Measurements from ENCODE around the gene KIAA1217. TPM values are rescaled to one million over a fixed set of nuclear protein-coding genes. Genes with fewer than 3 reads are reported as not detected.

The KIAA1217 gene
- total and polyA plus RNA-seq, 2 of the 8 experiments (the other 6 are each of a cell fraction or from before 2014, with no cell fraction given), result 4.5 to 15.6 TPM

- DNase-seq (ENCODE audit: low read depth in 1 of 2, low spot score in 2 of 2) (no peak), FAIRE-seq (no peak)
- no peaks in the 10 kb centered on the region; the same call in 1 of the 2 replicates for H3K79me1 ChIP-seq (ENCODE audit: low read depth, low read length)
- WGBS, 2 experiments (ENCODE audit: extremely low coverage in 1 of 2, insufficient coverage in 1 of 2, insufficient read length in 1 of 2, insufficient replicate concordance in 2 of 2, low coverage in 1 of 2, low lambda C conversion rate in 2 of 2, missing lambda C conversion rate in 1 of 2), result 86% methylated on average over 9 of the region's 9 CpGs; no CpG with 5 or more reads in 1 of the 2 experiments
- no peak overlapping the region for H3K9ac ChIP-seq (replicated peaks in 1 of 4; ENCODE audit: extremely low read depth in 1 of 4, low read depth in 3 of 4, low read length in 3 of 4)
- H3K23ac ChIP-seq (ENCODE audit: insufficient read length), result no peak overlapping the region
- no peaks in the 10 kb centered on the region for H3K23me2 ChIP-seq (ENCODE audit: low read depth, low read length)
- no peaks in the 10 kb centered on the region for H3K79me2 ChIP-seq (ENCODE audit: control insufficient read depth in 1 of 2, insufficient read depth in 2 of 2, low read length in 2 of 2)
- H3K27me3 ChIP-seq (replicated peaks in 1 of 4; ENCODE audit: control insufficient read depth in 3 of 4, extremely low read depth in 1 of 4, insufficient read depth in 3 of 4, low read length in 3 of 4), result no peaks in the 10 kb centered on the region
- H4K8ac ChIP-seq (ENCODE audit: extremely low read depth, insufficient read depth, low read length), result no peak overlapping the region
- H2BK5ac ChIP-seq (ENCODE audit: low read depth, low read length), result no peak overlapping the region
- H3K4me3 ChIP-seq (ENCODE audit: extremely low read depth in 1 of 4, insufficient read depth in 2 of 4, low read depth in 3 of 4, low read length in 4 of 4), result no peak overlapping the region
- no peak overlapping the region for H4K5ac ChIP-seq (ENCODE audit: insufficient read length, low read depth, low read length)
- H4K20me1 ChIP-seq (replicated peaks in 1 of 2; ENCODE audit: control insufficient read depth in 1 of 2, insufficient read depth in 2 of 2, low read length in 2 of 2), result no peaks in the 10 kb centered on the region
- H3K18ac ChIP-seq (ENCODE audit: extremely low read depth, low read length), result no peak overlapping the region
- H4K91ac ChIP-seq (replicated peaks; ENCODE audit: insufficient read length, low read length), result no peak overlapping the region
- no peak overlapping the region for H2BK120ac ChIP-seq (replicated peaks; ENCODE audit: low read depth, low read length)
- no peak overlapping the region for H3K4me2 ChIP-seq (ENCODE audit: insufficient read depth in 1 of 2, low read depth in 2 of 2, low read length in 2 of 2)
- no peak overlapping the region for H3K4ac ChIP-seq (replicated peaks; ENCODE audit: insufficient read length, low read depth, low read length)
- no peak overlapping the region for H3K14ac ChIP-seq (ENCODE audit: insufficient read length)
- ChIA-PET POLR2A (ENCODE audit: partially characterized antibody) (no interaction called here), CTCF (ENCODE audit: partially characterized antibody) (interaction anchor here (0.6 kb wide), 1 partner anchor 45 kb away, joined by 3 read pairs; no protein-coding TSS in a partner anchor)
- H3K9me3 ChIP-seq (ENCODE audit: insufficient read depth in 2 of 2, low read depth in 1 of 2, low read length in 1 of 2), result no peaks in the 10 kb centered on the region
- H2BK12ac ChIP-seq (ENCODE audit: low read depth, low read length), result no peak overlapping the region
- H2BK20ac ChIP-seq (ENCODE audit: low read length), result no peak overlapping the region
- no peaks in the 10 kb centered on the region for H3K36me3 ChIP-seq (ENCODE audit: control insufficient read depth in 2 of 4, insufficient read depth in 4 of 4, low read length in 3 of 4)
- H3K56ac ChIP-seq (replicated peaks; ENCODE audit: insufficient read length, low read depth, low read length), result no peak overlapping the region
- no peak overlapping the region for H2BK15ac ChIP-seq (ENCODE audit: low read length)
- H3K27ac ChIP-seq (ENCODE audit: low read depth, low read length), result no peak overlapping the region
- no peak overlapping the region for H2AFZ ChIP-seq (ENCODE audit: low read length)
- no peak overlapping the region for H2AK5ac ChIP-seq (ENCODE audit: low read depth, low read length)
- H3K4me1 ChIP-seq (replicated peaks in 1 of 4; ENCODE audit: control insufficient read depth in 3 of 4, insufficient read depth in 4 of 4, low read length in 3 of 4), result peaks cover 0 to 3% (median 3%) of the 10 kb centered on the region in 4 experiments; a peak in 4 of 7 replicates
- TF ChIP-seq CTCF (IDR thresholded peaks at IDR 0.05; ENCODE audit: control extremely low read depth in 1 of 3, insufficient read depth in 1 of 3, low read depth in 1 of 3, low read length in 3 of 3) (no peak), KDM4A (IDR thresholded peaks at IDR 0.05; ENCODE audit: low read depth, low read length, severe bottlenecking) (no peak), CREB1 (IDR thresholded peaks at IDR 0.05) (no peak), CBX8 (IDR thresholded peaks at IDR 0.05; ENCODE audit: borderline replicate concordance, low read depth, low read length) (no peak), CHD1 (IDR thresholded peaks at IDR 0.05; ENCODE audit: low read depth, low read length) (no peak)
These were observed 141.4 kb downstream of the KIAA1217 start for GRCh38 chr10:24350070-24350921.

All from H1 (cell line).